ENCODE results near the gene NR1I3.
"Not testable (repeated sequence)": the region's sequence is repeated elsewhere in the genome, so short reads cannot be mapped to it uniquely, and the experiment has no call there.

NR1I3 gene

GRCh38 chr1:161244888-161245287, 6.9 kb upstream of the NR1I3 start:
- no peak for DNase-seq

GRCh38 chr1:161242313-161242712, 4.3 kb upstream of the NR1I3 start:
- DNase-seq = no peak

- no peak for DNase-seq
Measured at GRCh38 chr1:161241682-161242081, 3.7 kb upstream of the NR1I3 start.

GRCh38 chr1:161235957-161236775, 1.8 kb downstream of the NR1I3 start:
- no peak for DNase-seq

- DNase-seq = no peak
Measured at GRCh38 chr1:161233102-161233501, 4.9 kb downstream of the NR1I3 start.

- no peak for DNase-seq
Measured at GRCh38 chr1:161230762-161231161, 7.2 kb downstream of the NR1I3 start.

GRCh38 chr1:161229896-161230295, 8.1 kb downstream of the NR1I3 start:
- DNase-seq = no peak

- DNase-seq = no peak
Measured at GRCh38 chr1:161228032-161228431, 10.0 kb downstream of the NR1I3 start.

- peak; percentile 64 for DNase-seq
Measured at GRCh38 chr1:161227196-161227871, 10.7 kb downstream of the NR1I3 start.

- no peak for DNase-seq
Measured at GRCh38 chr1:161226759-161227158, 11.2 kb downstream of the NR1I3 start.

- DNase-seq = no peak
Measured at GRCh38 chr1:161226320-161226711, 11.7 kb downstream of the NR1I3 start.

GRCh38 chr1:161225534-161226319, 12.3 kb downstream of the NR1I3 start, which contains the start of gene TOMM40L:
TSS of gene TOMM40L (plus strand) at chr1:161226060. CDS start at chr1:161226490, 430 bp downstream.
- peak; percentile 98 for DNase-seq

- DNase-seq = no peak
Measured at GRCh38 chr1:161225178-161225533, 12.8 kb downstream of the NR1I3 start.

GRCh38 chr1:161224695-161225087, 13.3 kb downstream of the NR1I3 start:
- DNase-seq = not testable (repeated sequence)

- DNase-seq = no peak
Measured at GRCh38 chr1:161223805-161224694, 14.0 kb downstream of the NR1I3 start.

GRCh38 chr1:161222175-161223019, 15.6 kb downstream of the NR1I3 start:
- DNase-seq = no peak

GRCh38 chr1:161220002-161220401, 18.0 kb downstream of the NR1I3 start:
- DNase-seq = no peak

GRCh38 chr1:161219078-161219892, 18.7 kb downstream of the NR1I3 start:
- no peak for DNase-seq

GRCh38 chr1:161218301-161219077, 19.5 kb downstream of the NR1I3 start:
- DNase-seq = no peak

- no peak for DNase-seq
Measured at GRCh38 chr1:161217831-161218230, 20.2 kb downstream of the NR1I3 start.
